CD4-positive, alpha-beta T cell treated with Interleukin-6 at 100 ng/mL for 8 hours (primary cell): ENCODE data around the gene OR7G2.
"Not testable (repeated sequence)": the region's sequence is repeated elsewhere in the genome, so short reads cannot be mapped to it uniquely, and the experiment has no call there.

ENCODE experiments used
- DNase-seq: peaks from one replicate; pipeline ENCODE4 v3.0.0-alpha.2; 2020; ENCODE audit warnings: mixed read lengths, low spot score

OR7G2 gene

GRCh38 chr19:9073806-9074205, 33.5 kb downstream of the OR7G2 start:
- DNase-seq: no peak

GRCh38 chr19:9071720-9072119, 35.6 kb downstream of the OR7G2 start:
- DNase-seq: not testable (repeated sequence)

- no peak for DNase-seq
Observed at GRCh38 chr19:9070066-9070465, 37.2 kb downstream of the OR7G2 start.

- DNase-seq: no peak
Observed at GRCh38 chr19:9065457-9066014, 41.7 kb downstream of the OR7G2 start.

- DNase-seq: no peak
Observed at GRCh38 chr19:9061879-9062278, 45.4 kb downstream of the OR7G2 start.

- no peak for DNase-seq
Observed at GRCh38 chr19:9060564-9061340, 46.5 kb downstream of the OR7G2 start.

- no peak for DNase-seq
Observed at GRCh38 chr19:9058905-9059667, 48.2 kb downstream of the OR7G2 start.

- no peak for DNase-seq
Observed at GRCh38 chr19:9057505-9058258, 49.6 kb downstream of the OR7G2 start.

- not testable (repeated sequence) for DNase-seq
Observed at GRCh38 chr19:9056131-9056530, 51.1 kb downstream of the OR7G2 start.

- no peak for DNase-seq
Observed at GRCh38 chr19:9054765-9055164, 52.5 kb downstream of the OR7G2 start.

- DNase-seq: no peak
Observed at GRCh38 chr19:9054207-9054606, 53.1 kb downstream of the OR7G2 start.

GRCh38 chr19:9053674-9054073, 53.6 kb downstream of the OR7G2 start:
- DNase-seq: not testable (repeated sequence)

- no peak for DNase-seq
Observed at GRCh38 chr19:9052894-9053293, 54.4 kb downstream of the OR7G2 start.
